Activated CD8-positive, alpha-beta T cell treated with anti-CD3 and anti-CD28 coated beads, Interleukin-2, amount 10 ng/mL, durations not matched to agents 7 days and 5 days (primary cell): ENCODE measurements around the gene SLIT1. TPM values are rescaled to one million over a fixed set of nuclear protein-coding genes. Genes with fewer than 3 reads are reported as not detected.

ENCODE experiments used
- ATAC-seq: fragments of 150-1000 bp; cut with Tn5 transposase; one replicate; pipeline ENCODE4 v1.10.0; 2021; ENCODE audit warnings: moderate library complexity
- CTCF ChIA-PET: fragments of 350-600 bp; sonication (Branson Sonifier 250); formaldehyde crosslinking; loops from one replicate; lab custom pipeline; 2021; ENCODE audit warnings: antibody characterized with exemption; lab: Charles Lee
- POLR2A ChIA-PET: fragments of 350-600 bp; sonication (Branson Sonifier 250); formaldehyde crosslinking; loops from one replicate; lab custom pipeline; 2021; ENCODE audit warnings: antibody characterized with exemption; lab: Charles Lee
- DNase-seq: peaks from one replicate; pipeline ENCODE4 v3.0.0-alpha.2; 2020
- H3K27ac Mint-ChIP-seq: one replicate; pipeline ENCODE4 v1.8.0; 2021; ENCODE audit warnings: mild to moderate bottlenecking, mixed read lengths
- H3K27me3 Mint-ChIP-seq: one replicate; pipeline ENCODE4 v1.8.0; 2021; ENCODE audit warnings: low read depth, mixed read lengths
- H3K36me3 Mint-ChIP-seq: one replicate; pipeline ENCODE4 v1.8.0; 2021; ENCODE audit warnings: low read depth, mixed read lengths
- H3K4me1 Mint-ChIP-seq: one replicate; pipeline ENCODE4 v1.8.0; 2021; ENCODE audit warnings: low read depth, mixed read lengths
- H3K4me3 Mint-ChIP-seq: one replicate; pipeline ENCODE4 v1.8.0; 2021; ENCODE audit warnings: mild to moderate bottlenecking, mixed read lengths
- H3K9me3 Mint-ChIP-seq: one replicate; pipeline ENCODE4 v1.8.0; 2022; ENCODE audit warnings: mixed read lengths; ENCODE audit not compliant: insufficient read depth
- total RNA-seq, 2 experiments: library from RNA; stranded (reverse); gene quantifications; one replicate each; pipeline ENCODE4 v1.2.3, GENCODE V29; 2021

SLIT1 gene
- total RNA-seq, 2 experiments from 2014 or later, result 0.70 to 0.71 TPM

DNA sequence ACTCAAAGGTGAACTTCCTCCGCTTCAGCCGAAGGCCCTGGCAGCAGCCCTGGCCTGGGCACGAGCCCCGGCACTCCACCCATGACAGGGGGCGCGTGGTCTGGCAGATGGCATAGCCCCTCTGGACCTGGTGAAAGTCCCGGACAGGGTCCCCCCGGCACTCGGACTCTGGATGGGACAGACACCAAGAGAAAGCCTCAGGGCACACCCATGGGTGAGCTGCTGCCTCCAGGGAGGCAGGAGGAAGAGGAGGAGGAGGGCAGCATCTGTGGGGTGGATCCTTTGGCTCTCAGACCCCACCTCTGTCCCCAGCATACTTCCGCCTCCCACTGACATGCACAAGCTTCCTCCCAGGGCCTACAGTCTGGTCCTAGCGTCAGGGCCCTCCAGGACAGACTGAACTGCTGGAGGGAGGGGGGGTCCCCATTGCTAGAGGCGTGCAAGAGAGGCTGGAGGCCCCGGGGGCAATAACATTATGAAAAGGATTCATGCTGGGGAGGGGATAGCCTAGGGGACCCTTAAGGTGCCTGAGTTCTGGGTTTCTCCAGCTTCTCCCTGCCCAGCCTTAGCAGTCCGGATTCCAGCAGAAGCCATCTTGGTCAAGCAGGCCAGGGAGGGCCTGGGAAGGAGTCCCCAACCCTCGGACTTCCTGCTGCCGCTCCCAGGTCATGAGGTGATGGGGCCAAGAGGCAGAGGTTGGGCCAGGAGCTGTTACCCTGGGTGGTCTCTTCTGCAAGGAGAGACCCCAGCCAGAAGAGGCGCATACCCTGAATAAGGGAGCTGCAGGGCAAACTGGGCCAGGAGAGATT, 184.4 kb downstream of the SLIT1 start:
- CTCF ChIA-PET, result no interaction called here
- DNase-seq, result no peak
- H3K27ac Mint-ChIP-seq, result no peak overlapping the region
- H3K36me3 Mint-ChIP-seq, result no peaks in the 10 kb centered on the region
- no peaks in the 10 kb centered on the region for H3K4me1 Mint-ChIP-seq
- H3K9me3 Mint-ChIP-seq, result peaks cover 2% of the 10 kb centered on the region
- no peak overlapping the region for H3K4me3 Mint-ChIP-seq
- peaks cover 3% of the 10 kb centered on the region for H3K27me3 Mint-ChIP-seq
- ATAC-seq, result no peak
- POLR2A ChIA-PET, result no interaction called here

DNA sequence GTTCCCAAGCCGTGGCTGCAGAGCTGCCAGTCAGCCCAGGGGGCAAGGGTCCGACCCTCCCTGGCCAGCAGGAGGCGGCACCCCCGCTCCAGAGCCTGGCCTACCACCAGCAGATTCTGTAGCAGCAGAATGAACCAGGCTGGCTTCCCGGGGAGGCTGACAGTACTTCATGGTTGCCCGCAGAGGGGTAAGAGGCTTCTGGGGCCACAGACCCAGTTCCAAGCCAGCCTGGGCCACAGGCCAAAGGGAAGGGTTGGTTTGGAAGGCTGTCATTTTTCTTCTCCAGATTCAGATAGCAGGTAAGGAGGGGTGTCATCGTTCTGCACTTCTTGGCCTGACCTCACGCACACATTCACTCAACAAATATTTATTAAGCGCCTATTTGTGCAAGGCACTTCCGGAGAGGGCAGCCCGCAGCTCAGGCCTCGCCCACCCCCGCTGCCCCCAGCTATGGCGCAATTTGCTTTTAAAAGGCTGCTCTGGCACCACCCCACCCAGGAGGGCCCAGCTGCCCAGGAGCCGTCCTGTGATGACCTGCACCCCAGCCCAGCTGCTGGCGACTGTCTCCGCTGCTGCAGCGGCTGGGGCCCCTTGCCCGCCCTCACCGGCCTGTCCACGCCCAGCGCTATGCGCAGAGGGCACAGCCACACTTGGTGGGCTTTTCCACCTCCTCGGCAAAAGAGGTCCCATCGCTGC, 185.1 kb downstream of the SLIT1 start:
- CTCF ChIA-PET, result no interaction called here
- H3K4me1 Mint-ChIP-seq, result no peaks in the 10 kb centered on the region
- ATAC-seq, result no peak

DNA sequence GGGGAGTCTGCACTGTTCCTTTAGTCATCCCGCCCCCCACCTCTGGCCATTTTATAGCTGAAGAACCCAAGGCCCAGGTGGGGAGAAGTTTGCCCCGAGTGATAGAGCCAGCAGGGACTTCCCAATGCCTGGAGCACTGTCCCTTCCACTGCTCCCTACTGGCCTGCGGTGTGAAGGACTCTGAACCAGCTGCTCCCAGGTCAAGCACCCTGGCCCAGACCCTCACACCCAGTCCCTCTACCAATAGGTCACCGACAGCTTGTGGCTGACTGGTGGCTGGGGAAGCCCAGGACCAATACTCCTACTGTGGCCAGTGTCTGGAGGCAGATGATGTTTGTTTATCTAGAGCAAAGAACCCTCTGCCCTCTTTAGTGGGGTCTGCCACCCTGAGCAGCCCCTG, 185.8 kb downstream of the SLIT1 start:
- CTCF ChIA-PET, result no interaction called here

More for the DNA sequence above, 185.1 kb downstream of the SLIT1 start:
- Mint-ChIP-seq H3K27ac (no peak overlapping the region), H3K36me3 (no peaks in the 10 kb centered on the region), H3K9me3 (no peaks in the 10 kb centered on the region), H3K4me3 (no peak overlapping the region), H3K27me3 (peaks cover 2% of the 10 kb centered on the region)
- DNase-seq, result no peak
- POLR2A ChIA-PET, result no interaction called here

DNA sequence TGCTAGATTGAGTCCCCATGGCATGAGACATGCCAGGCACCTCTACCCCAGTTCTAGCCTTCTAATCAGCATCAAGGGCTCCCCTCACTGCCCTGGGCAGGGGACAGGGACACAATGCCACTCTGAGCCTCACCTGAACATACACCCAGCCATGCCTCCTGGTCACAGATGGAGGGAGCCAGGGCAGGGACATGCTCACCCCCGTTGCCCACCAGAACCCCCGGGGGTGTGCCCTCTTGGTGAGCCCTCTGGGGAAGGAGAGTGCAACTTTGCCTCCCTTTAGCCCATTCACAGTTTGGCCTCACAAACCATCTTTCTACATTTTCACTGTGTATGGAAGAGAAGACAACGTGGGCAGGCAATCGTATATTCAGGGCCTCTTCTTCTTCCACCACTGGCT, 186.4 kb downstream of the SLIT1 start:
- ATAC-seq, result no peak
- ChIA-PET POLR2A (no interaction called here), CTCF (interaction anchor here (1.8 kb wide), 1 partner anchor 26 kb away, joined by 6 read pairs; no protein-coding TSS in a partner anchor)
- Mint-ChIP-seq H3K27ac (no peak overlapping the region), H3K36me3 (no peaks in the 10 kb centered on the region), H3K4me3 (no peak overlapping the region), H3K4me1 (no peaks in the 10 kb centered on the region), H3K9me3 (no peaks in the 10 kb centered on the region), H3K27me3 (no peaks in the 10 kb centered on the region)
- DNase-seq, result no peak

More for the DNA sequence above, 185.8 kb downstream of the SLIT1 start:
- DNase-seq (no peak), ATAC-seq (no peak)
- Mint-ChIP-seq H3K9me3 (no peaks in the 10 kb centered on the region), H3K4me3 (no peak overlapping the region), H3K4me1 (no peaks in the 10 kb centered on the region), H3K27me3 (no peaks in the 10 kb centered on the region), H3K36me3 (no peaks in the 10 kb centered on the region), H3K27ac (no peak overlapping the region)
- POLR2A ChIA-PET, result no interaction called here

DNA sequence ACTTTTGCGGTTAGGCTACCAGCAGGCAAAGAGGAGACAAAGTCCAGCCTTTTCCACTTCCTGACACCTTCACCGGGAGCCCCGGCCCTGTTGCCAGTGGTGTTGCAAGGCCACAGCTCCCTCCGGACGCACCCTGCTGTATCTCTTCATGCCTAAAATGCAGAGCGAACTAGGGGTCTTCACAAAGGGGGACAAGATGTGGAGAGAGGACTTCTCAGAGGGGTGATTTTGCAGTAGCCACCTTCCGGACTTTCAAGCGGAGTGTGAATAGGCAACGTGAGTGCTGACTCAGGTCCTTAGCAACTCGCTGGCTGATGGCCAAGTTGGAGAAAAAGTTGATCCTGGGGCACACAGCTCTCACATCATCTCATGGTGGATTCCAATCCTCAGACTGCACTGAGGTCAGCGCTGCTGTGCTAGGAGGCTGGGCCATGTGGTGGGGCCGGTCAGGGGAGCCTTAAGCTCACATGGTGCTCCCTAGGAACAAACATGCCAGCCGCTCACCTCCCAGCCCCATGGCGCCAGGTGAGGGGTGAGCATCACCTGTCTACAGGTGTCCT, 187.3 kb downstream of the SLIT1 start:
- no peak overlapping the region for H3K27ac Mint-ChIP-seq
- no peak overlapping the region for H3K4me3 Mint-ChIP-seq
- no peaks in the 10 kb centered on the region for H3K27me3 Mint-ChIP-seq
- H3K4me1 Mint-ChIP-seq, result no peaks in the 10 kb centered on the region
- ChIA-PET CTCF (interaction anchor here (1.8 kb wide), 1 partner anchor 27 kb away, joined by 6 read pairs; no protein-coding TSS in a partner anchor), POLR2A (no interaction called here)
- DNase-seq (no peak), ATAC-seq (no peak)
- H3K9me3 Mint-ChIP-seq, result no peaks in the 10 kb centered on the region
- H3K36me3 Mint-ChIP-seq, result no peaks in the 10 kb centered on the region

DNA sequence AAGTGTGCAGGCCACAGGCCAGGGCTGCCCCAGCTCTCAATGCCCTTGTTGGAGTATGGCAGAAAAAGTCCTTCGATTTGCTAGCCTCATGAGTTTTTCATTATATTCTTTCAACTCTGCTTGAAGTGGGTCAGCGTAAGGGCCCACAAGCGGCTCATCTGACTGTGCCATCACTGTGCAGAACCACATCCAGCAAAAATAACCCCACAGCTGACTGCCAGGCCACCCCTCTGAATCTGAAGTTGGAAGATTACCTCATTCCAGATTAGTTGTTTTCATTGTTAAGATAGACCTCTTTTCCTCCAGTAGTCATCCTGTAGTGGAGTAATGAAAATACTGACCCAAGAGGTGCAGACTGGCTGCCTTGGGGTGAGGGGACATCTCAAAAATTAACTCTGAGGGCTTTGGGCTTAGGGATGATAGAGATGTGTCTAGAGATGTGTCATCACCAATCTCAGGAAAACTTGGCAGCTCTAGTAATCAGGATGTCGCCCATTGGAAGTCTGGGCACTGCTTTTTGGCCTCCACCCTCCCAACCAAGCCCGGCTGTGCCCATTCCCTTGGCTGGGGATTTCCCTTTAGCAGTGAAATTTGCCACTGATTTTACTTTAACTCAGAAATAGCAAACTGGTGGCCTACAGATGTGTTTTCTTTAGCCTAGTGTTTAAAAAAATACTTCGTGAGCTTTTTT, 189.3 kb downstream of the SLIT1 start:
- no peaks in the 10 kb centered on the region for H3K27me3 Mint-ChIP-seq
- H3K27ac Mint-ChIP-seq, result no peak overlapping the region
- POLR2A ChIA-PET, result no interaction called here
- H3K4me3 Mint-ChIP-seq, result no peak overlapping the region
- CTCF ChIA-PET, result interaction anchor here (1.4 to 2.8 kb wide), 3 partner anchors 9 to 41 kb away, joined by 4 to 9 read pairs (median 4); no protein-coding TSS in a partner anchor
- peaks cover 4% of the 10 kb centered on the region for H3K4me1 Mint-ChIP-seq
- H3K9me3 Mint-ChIP-seq, result no peaks in the 10 kb centered on the region
- ATAC-seq, result no peak
- H3K36me3 Mint-ChIP-seq, result no peaks in the 10 kb centered on the region
- DNase-seq, result no peak

DNA sequence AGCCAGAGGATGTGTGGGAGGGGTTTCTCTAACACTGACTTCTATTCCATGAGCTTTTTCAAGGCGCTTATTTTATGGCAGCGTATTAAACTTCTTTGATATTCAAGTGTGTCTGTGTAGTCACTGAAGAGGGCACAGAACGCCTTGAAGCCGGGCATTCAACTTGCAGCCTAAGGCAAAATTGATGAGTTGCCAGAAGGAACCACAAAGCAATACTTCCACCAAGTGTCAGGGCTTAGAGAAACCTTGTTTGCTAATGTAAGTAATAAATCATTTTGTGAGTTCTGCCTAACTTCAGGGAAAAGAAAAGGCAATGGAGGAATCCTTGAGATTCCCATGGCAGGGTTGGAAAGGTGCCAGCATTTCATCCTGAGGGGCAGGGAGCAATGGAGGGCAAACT, 189.9 kb downstream of the SLIT1 start:
- ATAC-seq (no peak), DNase-seq (no peak)
- CTCF ChIA-PET, result interaction anchor here (1.4 to 2.8 kb wide), 3 partner anchors 9 to 42 kb away, joined by 4 to 9 read pairs (median 4); no protein-coding TSS in a partner anchor
- Mint-ChIP-seq H3K27me3 (no peaks in the 10 kb centered on the region), H3K36me3 (no peaks in the 10 kb centered on the region), H3K9me3 (no peaks in the 10 kb centered on the region), H3K27ac (no peak overlapping the region), H3K4me3 (no peak overlapping the region), H3K4me1 (peaks cover 4% of the 10 kb centered on the region)
- POLR2A ChIA-PET, result no interaction called here

DNA sequence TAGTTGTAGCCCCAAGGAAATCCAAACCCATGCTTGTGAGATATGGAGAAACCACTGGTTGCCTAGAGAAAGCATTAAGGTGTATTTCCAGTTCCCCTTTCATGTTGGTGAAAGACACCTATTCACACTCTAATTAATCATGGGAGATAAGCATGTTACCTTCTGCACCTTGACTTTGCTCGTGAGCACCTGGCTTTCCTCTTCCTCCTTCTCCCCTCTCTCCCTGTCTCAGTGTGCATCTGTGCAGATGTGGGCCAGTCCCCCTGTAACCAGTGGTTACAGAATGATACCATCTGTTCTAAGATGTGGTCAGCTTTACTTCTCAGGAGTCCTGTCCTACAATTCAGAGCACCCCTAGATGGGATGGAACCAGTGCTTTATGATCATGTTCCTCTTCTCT, 193.0 kb downstream of the SLIT1 start:
- no peaks in the 10 kb centered on the region for H3K27me3 Mint-ChIP-seq
- H3K9me3 Mint-ChIP-seq, result no peaks in the 10 kb centered on the region
- CTCF ChIA-PET, result interaction anchor here (1.5 kb wide), 1 partner anchor 618 kb away, joined by 3 read pairs; no protein-coding TSS in a partner anchor
- H3K36me3 Mint-ChIP-seq, result no peaks in the 10 kb centered on the region
- POLR2A ChIA-PET, result interaction anchor here (0.6 kb wide), 1 partner anchor 12 kb away, joined by 3 read pairs; no protein-coding TSS in a partner anchor
- H3K27ac Mint-ChIP-seq, result no peak overlapping the region
- H3K4me1 Mint-ChIP-seq, result peaks cover 4% of the 10 kb centered on the region
- DNase-seq (no peak), ATAC-seq (no peak)
- H3K4me3 Mint-ChIP-seq, result no peak overlapping the region

DNA sequence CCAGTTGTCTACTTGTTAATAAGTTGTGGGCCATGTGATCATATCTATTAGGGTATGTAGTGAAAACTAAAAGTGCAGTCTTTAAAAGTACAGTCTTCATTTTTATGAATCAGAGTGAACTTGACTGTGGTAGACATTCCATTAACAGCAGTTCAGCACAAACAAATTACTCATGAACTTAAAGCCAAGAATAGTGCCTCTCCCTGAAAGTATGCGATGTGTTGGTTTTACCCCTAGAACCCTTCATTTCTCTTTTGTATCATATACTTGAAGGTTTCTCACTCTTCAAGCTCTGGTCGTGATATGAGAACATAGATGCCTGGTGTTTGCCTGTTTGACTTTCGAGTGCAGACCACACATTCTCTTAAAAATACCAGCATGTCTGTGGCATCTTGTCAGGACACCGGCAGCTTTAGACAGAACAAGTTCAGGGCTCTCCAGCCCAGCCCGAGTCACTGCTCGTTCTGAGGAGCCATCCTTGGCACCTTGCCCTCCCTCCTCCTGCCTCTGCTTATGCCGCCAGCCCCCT, 194.4 kb downstream of the SLIT1 start:
- Mint-ChIP-seq H3K4me3 (no peak overlapping the region), H3K9me3 (no peaks in the 10 kb centered on the region), H3K27ac (no peak overlapping the region), H3K36me3 (no peaks in the 10 kb centered on the region), H3K4me1 (peaks cover 4% of the 10 kb centered on the region), H3K27me3 (no peaks in the 10 kb centered on the region)
- ChIA-PET POLR2A (no interaction called here), CTCF (interaction anchor here (1.5 kb wide), 1 partner anchor 616 kb away, joined by 3 read pairs; no protein-coding TSS in a partner anchor)
- DNase-seq (no peak), ATAC-seq (no peak)

DNA sequence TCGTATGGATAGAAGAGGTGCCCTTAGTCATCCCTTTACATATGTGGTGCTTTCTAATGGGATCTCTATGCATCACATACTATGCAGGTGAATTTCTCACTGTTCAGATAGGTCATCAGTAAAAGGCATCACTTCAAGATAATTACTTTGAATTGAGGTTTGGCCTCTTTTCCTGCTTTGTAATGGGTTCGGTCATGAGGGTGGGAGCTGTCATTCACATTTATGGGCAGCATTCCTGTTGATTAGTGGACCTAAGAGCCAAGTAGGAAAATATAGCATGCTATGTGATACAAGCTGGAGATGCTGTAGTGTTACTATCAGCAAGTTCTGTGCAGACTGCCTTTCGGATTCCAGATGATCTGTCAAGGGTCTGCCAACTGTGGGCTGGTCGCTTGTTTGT, 197.3 kb downstream of the SLIT1 start:
- H3K36me3 Mint-ChIP-seq, result no peaks in the 10 kb centered on the region
- ChIA-PET POLR2A (no interaction called here), CTCF (no interaction called here)
- no peak overlapping the region for H3K4me3 Mint-ChIP-seq
- H3K27me3 Mint-ChIP-seq, result no peaks in the 10 kb centered on the region
- no peaks in the 10 kb centered on the region for H3K9me3 Mint-ChIP-seq
- ATAC-seq (no peak), DNase-seq (no peak)
- peaks cover 15% of the 10 kb centered on the region for H3K4me1 Mint-ChIP-seq
- no peak overlapping the region for H3K27ac Mint-ChIP-seq

DNA sequence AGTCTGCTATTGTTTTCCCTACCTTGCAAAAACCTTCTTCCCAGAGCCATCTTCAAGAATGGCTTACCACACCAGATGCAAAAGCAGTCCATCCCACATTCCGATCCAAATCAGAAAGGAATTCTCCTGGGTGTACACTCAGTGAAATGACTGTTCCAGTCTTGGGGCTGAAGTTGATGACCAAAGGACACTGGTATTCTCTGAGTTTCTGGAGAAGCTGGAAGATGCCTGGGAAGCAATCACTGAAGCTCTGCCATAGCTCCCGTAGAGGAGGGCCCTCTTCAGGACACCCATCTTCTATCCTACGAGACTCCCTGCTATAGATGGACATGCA, 197.9 kb downstream of the SLIT1 start:
- ChIA-PET CTCF (interaction anchor here (0.9 to 3.6 kb wide), 3 partner anchors 8 to 223 kb away, joined by 4 to 20 read pairs (median 4); no protein-coding TSS in a partner anchor), POLR2A (no interaction called here)
- ATAC-seq (no peak), DNase-seq (no peak)
- no peak overlapping the region for H3K27ac Mint-ChIP-seq
- peaks cover 14% of the 10 kb centered on the region for H3K4me1 Mint-ChIP-seq
- no peak overlapping the region for H3K4me3 Mint-ChIP-seq
- no peaks in the 10 kb centered on the region for H3K27me3 Mint-ChIP-seq
- H3K9me3 Mint-ChIP-seq, result no peaks in the 10 kb centered on the region
- H3K36me3 Mint-ChIP-seq, result peaks cover 2% of the 10 kb centered on the region
